Gastroesophageal sphincter (tissue), 4 donors: ENCODE data around the gene MACF1. TPM values are rescaled to one million over a fixed set of nuclear protein-coding genes. Genes with fewer than 3 reads are reported as not detected.
A peak's percentile ranks its signal among the peaks of the same experiment; 100 is the strongest.

Source experiments
- ATAC-seq: fragments of 150-250 bp; one replicate; pipeline ENCODE4 v1.9.1; 2016; ENCODE audit warnings: mild to moderate bottlenecking, moderate library complexity
- H3K27ac ChIP-seq, 4 donors: fragments of 200-600 bp; sonication (generic) in 3 of 4; 1 replicate in 3 of 4; 2 replicates in 1 of 4; pipeline ENCODE4 v1.5.1; 2016 to 2019
- H3K27me3 ChIP-seq: fragments of 200-600 bp; sonication (generic); one replicate; pipeline ENCODE4 v1.5.1; 2019
- H3K36me3 ChIP-seq, 2 donors: fragments of 200-600 bp; sonication (generic); one replicate each; pipeline ENCODE4 v1.5.1; 2019; ENCODE audit warnings: control low read depth in 1 of 2
- H3K4me1 ChIP-seq, 3 donors: fragments of 200-600 bp; sonication (generic); 1 replicate in 2 of 3; 2 replicates in 1 of 3; pipeline ENCODE4 v1.5.1; 2016 to 2019; ENCODE audit warnings: control low read depth in 2 of 3
- H3K4me3 ChIP-seq, 2 donors: fragments of 200-600 bp; sonication (generic); one replicate each; pipeline ENCODE4 v1.5.1; 2019; ENCODE audit warnings: mild to moderate bottlenecking in 1 of 2, moderate library complexity in 1 of 2
- H3K9me3 ChIP-seq, 3 donors: fragments of 200-600 bp; sonication (generic); one replicate each; pipeline ENCODE4 v1.5.1; 2017 to 2019; ENCODE audit warnings: control low read depth in 2 of 3
- EP300 ChIP-seq: sonication (generic); formaldehyde crosslinking; IDR thresholded peaks from one replicate; pipeline ENCODE4 v1.6.1; 2017; ENCODE audit warnings: antibody characterized with exemption, mild to moderate bottlenecking
- POLR2A ChIP-seq, 2 donors: fragments of 450-650 bp; IDR thresholded peaks; one replicate each; pipeline ENCODE4 v1.6.1; 2017; ENCODE audit warnings: antibody characterized with exemption in 2 of 2, mild to moderate bottlenecking in 2 of 2, moderate library complexity in 1 of 2
- POLR2AphosphoS5 ChIP-seq: sonication (generic); formaldehyde crosslinking; IDR thresholded peaks from one replicate; pipeline ENCODE4 v1.6.1; 2017; ENCODE audit warnings: antibody characterized with exemption
- WGBS, 2 donors: methylation state at CpG; one replicate each; pipeline ENCODE4 v1.1.5; 2018; ENCODE audit warnings: low coverage in 1 of 2; 5-methylcytosine and 5-hydroxymethylcytosine counted together
- total RNA-seq, 4 donors: library from RNA; depleted of rRNA; stranded (reverse); fragments of >200 nt; gene quantifications; one replicate each; pipeline ENCODE4 v1.1.0, GENCODE V29; 2016
- TF ChIP-seq, protein P1 (sequence below), 4 experiments: fragments of 200-600 bp in 2 of 4; fragments of 450-650 bp in 2 of 4; sonication (generic) in 1 of 4; IDR thresholded peaks; one replicate each; pipeline ENCODE4 v1.5.1; 2017 to 2019; ENCODE audit warnings: antibody characterized with exemption in 4 of 4, mild to moderate bottlenecking in 2 of 4, moderate library complexity in 2 of 4

MACF1 gene
- total RNA-seq, 4 donors from 2014 or later: 454 to 752 (median 541) TPM

DNA sequence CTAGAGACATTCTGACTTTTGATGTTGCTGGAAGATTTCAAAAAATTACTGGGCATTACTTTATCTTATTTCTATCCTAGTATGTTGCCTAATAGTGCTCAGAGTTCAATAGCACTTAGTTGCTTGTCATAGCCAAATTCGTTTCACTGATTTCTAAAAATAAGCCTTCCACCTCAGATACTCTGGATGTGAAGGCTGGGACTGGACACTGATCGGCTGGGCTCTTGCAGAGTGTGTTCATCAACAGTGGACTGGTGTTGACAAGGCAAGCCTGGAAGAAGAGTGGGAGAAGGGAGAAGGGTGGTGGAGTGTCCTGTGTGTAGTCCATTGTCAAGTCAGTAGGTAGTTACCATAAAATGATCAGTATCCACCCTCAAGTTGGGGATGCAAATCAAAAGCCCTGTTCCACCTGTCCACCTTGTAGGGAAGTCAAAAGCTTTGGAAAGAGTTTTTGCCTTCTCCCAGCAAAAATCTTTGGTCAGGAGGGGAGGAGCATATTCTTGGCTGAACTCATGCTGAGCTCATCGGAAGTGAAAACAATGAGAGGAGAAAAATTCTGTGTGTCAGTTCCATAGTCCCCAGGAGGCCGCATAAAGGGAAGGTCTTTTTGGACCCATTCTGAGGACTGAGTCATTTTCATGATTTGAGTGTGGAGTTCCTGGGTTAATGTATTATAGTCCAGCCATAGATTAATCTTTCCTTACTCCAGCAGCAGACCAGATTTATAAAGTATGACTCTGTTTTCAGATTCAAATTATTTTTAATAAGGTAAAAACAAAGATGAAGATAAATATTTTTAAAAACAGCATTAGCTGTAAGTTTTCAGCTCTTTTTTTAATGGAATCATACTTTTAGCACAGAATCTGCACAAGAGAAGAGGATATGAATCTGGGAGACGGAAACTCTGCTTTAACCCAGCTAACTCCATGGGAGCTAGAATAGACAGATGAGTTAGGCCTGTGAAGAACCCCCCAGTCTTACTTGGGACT is 187.5 kb downstream of the MACF1 start:
- no peaks in the 10 kb centered on the region for H3K9me3 ChIP-seq
- WGBS, 2 donors: 13% methylated on average over 5 of the region's 5 CpGs
- TF ChIP-seq POLR2AphosphoS5: peak; percentile 3
- TF ChIP-seq, protein P1, sequence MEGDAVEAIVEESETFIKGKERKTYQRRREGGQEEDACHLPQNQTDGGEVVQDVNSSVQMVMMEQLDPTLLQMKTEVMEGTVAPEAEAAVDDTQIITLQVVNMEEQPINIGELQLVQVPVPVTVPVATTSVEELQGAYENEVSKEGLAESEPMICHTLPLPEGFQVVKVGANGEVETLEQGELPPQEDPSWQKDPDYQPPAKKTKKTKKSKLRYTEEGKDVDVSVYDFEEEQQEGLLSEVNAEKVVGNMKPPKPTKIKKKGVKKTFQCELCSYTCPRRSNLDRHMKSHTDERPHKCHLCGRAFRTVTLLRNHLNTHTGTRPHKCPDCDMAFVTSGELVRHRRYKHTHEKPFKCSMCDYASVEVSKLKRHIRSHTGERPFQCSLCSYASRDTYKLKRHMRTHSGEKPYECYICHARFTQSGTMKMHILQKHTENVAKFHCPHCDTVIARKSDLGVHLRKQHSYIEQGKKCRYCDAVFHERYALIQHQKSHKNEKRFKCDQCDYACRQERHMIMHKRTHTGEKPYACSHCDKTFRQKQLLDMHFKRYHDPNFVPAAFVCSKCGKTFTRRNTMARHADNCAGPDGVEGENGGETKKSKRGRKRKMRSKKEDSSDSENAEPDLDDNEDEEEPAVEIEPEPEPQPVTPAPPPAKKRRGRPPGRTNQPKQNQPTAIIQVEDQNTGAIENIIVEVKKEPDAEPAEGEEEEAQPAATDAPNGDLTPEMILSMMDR (IDR thresholded peaks at IDR 0.05): no peak
- H3K36me3 ChIP-seq: peaks cover 0 to 31% of the 10 kb centered on the region in 2 donors
- H3K27ac ChIP-seq: peak overlapping the region; percentile 82 to 89 (median 86)
- ATAC-seq: peak; percentile 82
- H3K4me3 ChIP-seq: no peak overlapping the region
- peaks cover 40 to 91% (median 53%) of the 10 kb centered on the region in 3 donors for H3K4me1 ChIP-seq
- no peaks in the 10 kb centered on the region for H3K27me3 ChIP-seq

DNA sequence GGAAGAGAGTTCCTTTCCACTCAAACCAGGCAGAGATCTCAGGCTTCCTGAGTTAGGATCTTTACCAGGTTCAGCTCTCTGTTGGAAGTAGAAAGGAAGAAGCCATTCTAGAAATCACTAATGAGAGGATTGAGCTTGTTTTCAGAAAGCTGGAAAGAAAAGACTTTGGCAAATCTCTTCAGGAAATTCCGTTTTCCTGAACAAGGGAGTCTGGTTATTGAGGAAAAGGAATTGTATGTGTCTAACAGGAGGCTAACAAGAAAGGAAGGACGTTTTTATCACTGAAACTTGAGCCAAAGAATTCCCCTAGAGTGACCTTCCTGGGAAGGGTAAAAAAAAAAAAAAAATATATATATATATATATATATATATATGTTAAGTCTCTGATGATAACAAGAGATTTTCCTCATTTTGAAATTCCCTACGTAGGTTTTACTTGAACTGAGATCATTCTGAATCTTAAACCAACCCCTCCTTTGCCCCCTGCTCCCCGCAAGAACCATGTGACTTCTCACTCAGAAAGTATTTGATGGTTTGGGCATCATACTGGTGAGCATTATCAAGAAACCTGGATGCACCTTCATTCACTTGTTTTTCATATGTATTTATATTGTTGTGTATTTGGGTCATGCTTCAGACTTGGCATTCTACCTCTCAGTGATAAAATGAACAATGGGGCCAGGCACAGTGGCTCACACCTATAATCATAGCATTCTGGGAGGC is 188.5 kb downstream of the MACF1 start:
- Histone ChIP-seq H3K9me3 (no peaks in the 10 kb centered on the region), H3K4me3 (no peak overlapping the region), H3K27me3 (no peaks in the 10 kb centered on the region), H3K36me3 (peaks cover 0 to 20% of the 10 kb centered on the region in 2 donors), H3K27ac (peak overlapping the region; percentile 82 to 89 (median 86)), H3K4me1 (peaks cover 41 to 91% (median 53%) of the 10 kb centered on the region in 3 donors)
- TF ChIP-seq POLR2AphosphoS5 (no peak), EP300 (no peak), POLR2A (IDR thresholded peaks at IDR 0.05) (no peak)
- TF ChIP-seq, protein P1 (IDR thresholded peaks at IDR 0.05): no peak
- no peak for ATAC-seq
- WGBS, 2 donors: 28 to 50% methylated on average over 2 to 4 of the region's 4 CpGs

DNA sequence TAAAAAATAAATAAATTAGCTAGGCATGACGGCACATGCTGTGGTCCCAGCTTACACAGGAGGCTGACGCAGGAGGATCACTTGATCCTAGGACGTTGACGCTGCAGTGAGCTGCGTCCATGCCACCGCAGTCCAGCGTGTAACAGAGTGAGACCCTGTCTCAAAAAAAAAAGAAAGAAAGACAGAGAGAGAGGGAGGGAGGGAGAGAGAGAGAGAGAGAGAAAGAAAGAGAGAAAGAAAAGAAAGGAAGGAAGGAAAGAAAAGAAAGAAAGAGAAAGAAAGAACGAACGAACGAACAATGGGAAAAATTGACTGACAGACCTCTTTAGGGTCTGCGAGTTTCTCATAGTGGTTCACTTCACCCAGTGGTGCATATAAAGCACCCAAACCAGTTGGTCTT is 189.2 kb downstream of the MACF1 start:
- H3K4me1 ChIP-seq: peaks cover 43 to 94% (median 59%) of the 10 kb centered on the region in 3 donors
- H3K27me3 ChIP-seq: no peaks in the 10 kb centered on the region
- ATAC-seq: no peak
- H3K27ac ChIP-seq: peak overlapping the region in 3 of 4 donors; percentile 77 to 84 (median 82)
- H3K4me3 ChIP-seq: no peak overlapping the region
- TF ChIP-seq POLR2A (IDR thresholded peaks at IDR 0.05) (no peak), POLR2AphosphoS5 (no peak), EP300 (no peak)
- TF ChIP-seq, protein P1 (IDR thresholded peaks at IDR 0.05): no peak
- peaks cover 0 to 14% of the 10 kb centered on the region in 2 donors for H3K36me3 ChIP-seq
- H3K9me3 ChIP-seq: no peaks in the 10 kb centered on the region
- 80 to 86% methylated on average over 1 to 11 of the region's 11 CpGs for WGBS, 2 donors

DNA sequence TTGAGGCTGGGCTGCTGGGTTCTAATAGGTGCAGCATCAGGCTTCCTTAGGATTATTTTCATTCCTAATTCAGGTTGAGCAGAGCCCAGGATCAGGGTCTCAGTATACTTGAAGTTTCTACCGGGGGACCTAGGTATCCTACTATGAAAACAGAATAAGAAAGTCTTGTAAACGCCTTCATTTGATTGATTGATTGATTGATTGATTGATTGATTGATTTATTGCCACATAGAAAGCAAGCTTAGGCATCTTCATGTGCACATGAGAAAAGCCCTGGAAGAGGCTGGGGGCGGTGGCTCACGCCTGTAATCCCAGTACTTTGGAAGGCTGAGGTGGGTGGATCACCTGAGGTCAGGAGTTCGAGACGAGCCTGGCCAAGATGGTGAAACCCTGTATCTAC is 189.6 kb downstream of the MACF1 start:
- H3K4me1 ChIP-seq: peaks cover 46 to 98% (median 63%) of the 10 kb centered on the region in 3 donors
- H3K9me3 ChIP-seq: no peaks in the 10 kb centered on the region
- no peaks in the 10 kb centered on the region for H3K27me3 ChIP-seq
- H3K36me3 ChIP-seq: peaks cover 0 to 10% of the 10 kb centered on the region in 2 donors
- TF ChIP-seq POLR2AphosphoS5 (no peak), POLR2A (IDR thresholded peaks at IDR 0.05) (no peak), EP300 (no peak)
- TF ChIP-seq, protein P1 (IDR thresholded peaks at IDR 0.05): no peak
- H3K27ac ChIP-seq: peak overlapping the region in 3 of 4 donors; percentile 77 to 84 (median 82)
- no peak overlapping the region for H3K4me3 ChIP-seq
- ATAC-seq: no peak
- 65 to 73% methylated on average over 5 to 6 of the region's 6 CpGs for WGBS, 2 donors
